HCT116 (cell line): ENCODE measurements around the gene FAM13A.

ENCODE experiments used
- CEBPB ChIP-seq: IDR thresholded peaks from 2 replicates; pipeline ENCODE4 v1.6.1; 2012; ENCODE audit warnings: low read depth
- EGR1 ChIP-seq: IDR thresholded peaks from 2 replicates; pipeline ENCODE4 v1.6.1; 2012; ENCODE audit warnings: low read depth
- JUND ChIP-seq: IDR thresholded peaks from 2 replicates; pipeline ENCODE4 v1.6.1; 2012
- POLR2A ChIP-seq: IDR thresholded peaks from 2 replicates; pipeline ENCODE4 v1.7.0; 2011; ENCODE audit warnings: borderline replicate concordance; ENCODE audit not compliant: insufficient read depth, insufficient read length; ENCODE audit errors: extremely low read depth
- SP1 ChIP-seq: IDR thresholded peaks from 2 replicates; pipeline ENCODE4 v1.6.1; 2012; ENCODE audit warnings: low read depth
- TF ChIP-seq, protein P1 (sequence below): IDR thresholded peaks from 2 replicates; pipeline ENCODE4 v1.6.1; 2012
- TF ChIP-seq, protein P2 (sequence below), 3 experiments: fragments of 200-600 bp in 1 of 3; sonication (generic) in 1 of 3; IDR thresholded peaks in 2 of 3; conservative IDR thresholded peaks in 1 of 3; 2 replicates each; pipeline ENCODE4 v1.5.1; 2012 to 2017; ENCODE audit warnings: low read depth in 2 of 3, low read length in 2 of 3, antibody characterized with exemption in 1 of 3, borderline replicate concordance in 1 of 3, control low read depth in 1 of 3, mild to moderate bottlenecking in 1 of 3, mixed read lengths in 1 of 3, mixed run types in 1 of 3, moderate library complexity in 1 of 3; ENCODE audit not compliant: insufficient read depth in 1 of 3
- TF ChIP-seq, protein P3 (sequence below): IDR thresholded peaks from 2 replicates; pipeline ENCODE4 v1.6.1; 2011; ENCODE audit warnings: mild to moderate bottlenecking, low read length, moderate library complexity; ENCODE audit not compliant: insufficient replicate concordance; ENCODE audit errors: extremely low read depth

- TF ChIP-seq, protein P1, sequence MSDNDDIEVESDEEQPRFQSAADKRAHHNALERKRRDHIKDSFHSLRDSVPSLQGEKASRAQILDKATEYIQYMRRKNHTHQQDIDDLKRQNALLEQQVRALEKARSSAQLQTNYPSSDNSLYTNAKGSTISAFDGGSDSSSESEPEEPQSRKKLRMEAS = no peak
- TF ChIP-seq, protein P2, sequence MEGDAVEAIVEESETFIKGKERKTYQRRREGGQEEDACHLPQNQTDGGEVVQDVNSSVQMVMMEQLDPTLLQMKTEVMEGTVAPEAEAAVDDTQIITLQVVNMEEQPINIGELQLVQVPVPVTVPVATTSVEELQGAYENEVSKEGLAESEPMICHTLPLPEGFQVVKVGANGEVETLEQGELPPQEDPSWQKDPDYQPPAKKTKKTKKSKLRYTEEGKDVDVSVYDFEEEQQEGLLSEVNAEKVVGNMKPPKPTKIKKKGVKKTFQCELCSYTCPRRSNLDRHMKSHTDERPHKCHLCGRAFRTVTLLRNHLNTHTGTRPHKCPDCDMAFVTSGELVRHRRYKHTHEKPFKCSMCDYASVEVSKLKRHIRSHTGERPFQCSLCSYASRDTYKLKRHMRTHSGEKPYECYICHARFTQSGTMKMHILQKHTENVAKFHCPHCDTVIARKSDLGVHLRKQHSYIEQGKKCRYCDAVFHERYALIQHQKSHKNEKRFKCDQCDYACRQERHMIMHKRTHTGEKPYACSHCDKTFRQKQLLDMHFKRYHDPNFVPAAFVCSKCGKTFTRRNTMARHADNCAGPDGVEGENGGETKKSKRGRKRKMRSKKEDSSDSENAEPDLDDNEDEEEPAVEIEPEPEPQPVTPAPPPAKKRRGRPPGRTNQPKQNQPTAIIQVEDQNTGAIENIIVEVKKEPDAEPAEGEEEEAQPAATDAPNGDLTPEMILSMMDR (IDR thresholded peaks at IDR 0.05 in 2 of 3, conservative IDR thresholded peaks at IDR 0.05 in 1 of 3; ENCODE audit: borderline replicate concordance in 1 of 3, insufficient read depth in 1 of 3, low read depth in 2 of 3, low read length in 2 of 3) = no peak
- TF ChIP-seq EGR1 = no peak
- TF ChIP-seq, protein P3, sequence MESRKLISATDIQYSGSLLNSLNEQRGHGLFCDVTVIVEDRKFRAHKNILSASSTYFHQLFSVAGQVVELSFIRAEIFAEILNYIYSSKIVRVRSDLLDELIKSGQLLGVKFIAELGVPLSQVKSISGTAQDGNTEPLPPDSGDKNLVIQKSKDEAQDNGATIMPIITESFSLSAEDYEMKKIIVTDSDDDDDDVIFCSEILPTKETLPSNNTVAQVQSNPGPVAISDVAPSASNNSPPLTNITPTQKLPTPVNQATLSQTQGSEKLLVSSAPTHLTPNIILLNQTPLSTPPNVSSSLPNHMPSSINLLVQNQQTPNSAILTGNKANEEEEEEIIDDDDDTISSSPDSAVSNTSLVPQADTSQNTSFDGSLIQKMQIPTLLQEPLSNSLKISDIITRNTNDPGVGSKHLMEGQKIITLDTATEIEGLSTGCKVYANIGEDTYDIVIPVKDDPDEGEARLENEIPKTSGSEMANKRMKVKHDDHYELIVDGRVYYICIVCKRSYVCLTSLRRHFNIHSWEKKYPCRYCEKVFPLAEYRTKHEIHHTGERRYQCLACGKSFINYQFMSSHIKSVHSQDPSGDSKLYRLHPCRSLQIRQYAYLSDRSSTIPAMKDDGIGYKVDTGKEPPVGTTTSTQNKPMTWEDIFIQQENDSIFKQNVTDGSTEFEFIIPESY = no peak
- TF ChIP-seq SP1 = no peak
- TF ChIP-seq JUND = no peak
- TF ChIP-seq POLR2A = no peak
- TF ChIP-seq CEBPB = no peak
These were observed 197.7 kb downstream of the FAM13A start for GRCh38 chr4:88859191-88859812.
